LoVo (cell line): ENCODE measurements around the gene BSCL2.
"Not testable (repeated sequence)": the region's sequence is repeated elsewhere in the genome, so short reads cannot be mapped to it uniquely, and the experiment has no call there.

ENCODE experiments used
- DNase-seq: peaks from one replicate; pipeline ENCODE4 v3.0.0-alpha.2; 2016; ENCODE audit warnings: low spot score

Gene BSCL2

GRCh38 chr11:62687508-62688396 lies 19.5 kb downstream of the BSCL2 start:
- DNase-seq, result no peak

- no peak for DNase-seq
These were observed 24.7 kb downstream of the BSCL2 start for GRCh38 chr11:62682518-62682917.

- DNase-seq, result peak; percentile 64
These were observed 26.4 kb downstream of the BSCL2 start for GRCh38 chr11:62680825-62681240.

- DNase-seq, result peak; percentile 87
These were observed 28.2 kb downstream of the BSCL2 start, which contains the start of gene UBXN1 for GRCh38 chr11:62678770-62679696. TSS of gene UBXN1 (minus strand) at chr11:62679073. CDS start at chr11:62678923, 150 bp downstream.

- no peak for DNase-seq
These were observed 28.8 kb downstream of the BSCL2 start for GRCh38 chr11:62678433-62678769.

- no peak for DNase-seq
These were observed 29.5 kb downstream of the BSCL2 start for GRCh38 chr11:62677714-62678113.

GRCh38 chr11:62677156-62677555 lies 30.1 kb downstream of the BSCL2 start:
- DNase-seq, result no peak

GRCh38 chr11:62676698-62677097 lies 30.5 kb downstream of the BSCL2 start:
- no peak for DNase-seq

- DNase-seq, result not testable (repeated sequence)
These were observed 31.8 kb downstream of the BSCL2 start for GRCh38 chr11:62675415-62675814.

- DNase-seq, result no peak
These were observed 34.1 kb downstream of the BSCL2 start for GRCh38 chr11:62673196-62673525.

GRCh38 chr11:62671608-62672389 lies 35.4 kb downstream of the BSCL2 start, which contains the start of the genes LBHD1 and UQCC3:
TSS of gene LBHD1 (minus strand) at chr11:62672267. CDS start at chr11:62670031, 2,236 bp downstream.
TSS of gene UQCC3 (plus strand) at chr11:62671673. CDS start at chr11:62671746, 73 bp downstream.
- DNase-seq, result peak; percentile 72

- DNase-seq, result peak; percentile 42
These were observed 36.0 kb downstream of the BSCL2 start for GRCh38 chr11:62671236-62671607.

GRCh38 chr11:62669420-62670161 lies 37.6 kb downstream of the BSCL2 start:
- no peak for DNase-seq

GRCh38 chr11:62667460-62667859 lies 39.8 kb downstream of the BSCL2 start:
- no peak for DNase-seq

- no peak for DNase-seq
These were observed 40.8 kb downstream of the BSCL2 start for GRCh38 chr11:62666259-62666926.

- no peak for DNase-seq
These were observed 41.5 kb downstream of the BSCL2 start for GRCh38 chr11:62665599-62666258.

- peak; percentile 93 for DNase-seq
These were observed 42.1 kb downstream of the BSCL2 start, which contains the start of the genes C11orf98 and CSKMT for GRCh38 chr11:62665075-62665598. TSS of gene C11orf98 (minus strand) at chr11:62665210. CDS start at chr11:62665169, 41 bp downstream. TSS of gene CSKMT (plus strand) at chr11:62665312. CDS start at chr11:62665880, 568 bp downstream.

GRCh38 chr11:62664405-62665074 lies 42.7 kb downstream of the BSCL2 start:
- peak; percentile 55 for DNase-seq
